Adrenal gland (tissue), 5 donors: ENCODE results near the gene HOXA10.

Experiments used
- CTCF ChIP-seq, 6 experiments: fragments of 450-650 bp in 4 of 6; fragments of 200-600 bp in 2 of 6; sonication (generic) in 1 of 6; IDR thresholded peaks; 1 replicate in 5 of 6; 2 replicates in 1 of 6; pipeline versions ENCODE4 v1.5.1 to v1.8.0; 2016 to 2021; ENCODE audit warnings: antibody characterized with exemption in 6 of 6, mild to moderate bottlenecking in 2 of 6, moderate library complexity in 1 of 6
- POLR2A ChIP-seq, 2 donors: fragments of 450-650 bp; IDR thresholded peaks; one replicate each; pipeline ENCODE4 v1.6.1; 2017; ENCODE audit warnings: antibody characterized with exemption in 2 of 2, mild to moderate bottlenecking in 2 of 2, moderate library complexity in 1 of 2
- donor health status: DM: no; HTN: no; CAD: no.

GRCh38 chr7:27177795-27178320 lies 3.7 kb upstream of the HOXA10 start:
- TF ChIP-seq POLR2A (IDR thresholded peaks at IDR 0.05) = no peak
- TF ChIP-seq CTCF (IDR thresholded peaks at IDR 0.05) = no peak
